Liver (tissue), 3 donors: ENCODE results near the gene ARHGEF9.

Experiments used
- CTCF ChIP-seq: fragments of 150-350 bp; IDR thresholded peaks from 2 replicates; pipeline ENCODE4 v1.5.1; 2017; ENCODE audit warnings: improper control_type of control experiment, low read depth, low read length; ENCODE audit not compliant: missing input control
- EGR1 ChIP-seq, 2 donors: IDR thresholded peaks; 2 replicates each; pipeline ENCODE4 v1.6.1; 2016 to 2018; ENCODE audit warnings: antibody characterized with exemption in 2 of 2, low read depth in 2 of 2
- HNF4A ChIP-seq, 2 donors: conservative IDR thresholded peaks; 2 replicates each; pipeline ENCODE4 v1.6.1; 2016; ENCODE audit warnings: antibody characterized with exemption in 2 of 2, mild to moderate bottlenecking in 2 of 2
- REST ChIP-seq: IDR thresholded peaks from 2 replicates; pipeline ENCODE4 v1.6.1; 2016; ENCODE audit warnings: antibody characterized with exemption, mild to moderate bottlenecking
- TAF1 ChIP-seq: conservative IDR thresholded peaks from 2 replicates; pipeline ENCODE4 v1.6.1; 2016; ENCODE audit warnings: antibody characterized with exemption, mild to moderate bottlenecking
- donor health status: healthy.
- donor health status: healthy.

- TF ChIP-seq CTCF (no peak), TAF1 (no peak), EGR1 (IDR thresholded peaks at IDR 0.05; ENCODE audit: low read depth in 2 of 2) (no peak), HNF4A (conservative IDR thresholded peaks at IDR 0.05) (no peak), REST (no peak)
Observed at GRCh38 chrX:63747331-63747730, 37.7 kb downstream of the ARHGEF9 start.
